GM12892 (cell line): ENCODE results near the gene PRCC.

Experiments used
- POLR2A ChIP-seq: IDR thresholded peaks from 2 replicates; pipeline ENCODE4 v1.6.1; 2011; ENCODE audit warnings: low read depth, low read length, control low read depth
- POLR2AphosphoS5 ChIP-seq: IDR thresholded peaks from 2 replicates; pipeline ENCODE4 v1.6.1; 2011; ENCODE audit warnings: low read depth, low read length, control low read depth

DNA sequence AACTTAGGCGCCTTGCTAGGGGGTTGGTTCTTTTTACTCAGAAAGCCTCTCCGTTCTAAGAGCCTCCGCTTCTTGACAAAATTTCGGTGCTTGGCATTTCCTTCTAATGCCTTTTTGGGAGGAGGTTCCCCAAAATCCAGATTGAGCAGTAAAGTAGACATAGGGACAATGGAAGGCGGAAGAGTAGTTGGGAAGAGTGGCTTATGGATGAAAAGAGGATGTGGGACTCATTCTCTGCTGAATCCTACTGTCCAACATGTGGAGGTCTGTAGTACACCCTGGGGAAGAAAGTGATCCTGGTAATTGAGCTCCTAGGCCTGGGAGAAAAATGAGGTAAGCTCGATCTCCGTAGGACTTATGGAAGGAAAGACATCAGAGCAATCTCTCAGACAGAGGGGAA is 39.8 kb upstream of the PRCC start:
- TF ChIP-seq POLR2AphosphoS5 = no peak
- TF ChIP-seq POLR2A = no peak
